SK-N-MC (cell line): Measurements from ENCODE around the gene HBEGF.

Source experiments
- EZH2 ChIP-seq: fragments of 200-600 bp; sonication (generic); IDR thresholded peaks from one replicate; pipeline ENCODE4 v1.6.1; 2017; ENCODE audit warnings: antibody characterized with exemption
- POLR2AphosphoS5 ChIP-seq: IDR thresholded peaks from 2 replicates; pipeline ENCODE4 v1.6.1; 2012; ENCODE audit warnings: mild to moderate bottlenecking, low read depth, low read length, borderline replicate concordance

DNA sequence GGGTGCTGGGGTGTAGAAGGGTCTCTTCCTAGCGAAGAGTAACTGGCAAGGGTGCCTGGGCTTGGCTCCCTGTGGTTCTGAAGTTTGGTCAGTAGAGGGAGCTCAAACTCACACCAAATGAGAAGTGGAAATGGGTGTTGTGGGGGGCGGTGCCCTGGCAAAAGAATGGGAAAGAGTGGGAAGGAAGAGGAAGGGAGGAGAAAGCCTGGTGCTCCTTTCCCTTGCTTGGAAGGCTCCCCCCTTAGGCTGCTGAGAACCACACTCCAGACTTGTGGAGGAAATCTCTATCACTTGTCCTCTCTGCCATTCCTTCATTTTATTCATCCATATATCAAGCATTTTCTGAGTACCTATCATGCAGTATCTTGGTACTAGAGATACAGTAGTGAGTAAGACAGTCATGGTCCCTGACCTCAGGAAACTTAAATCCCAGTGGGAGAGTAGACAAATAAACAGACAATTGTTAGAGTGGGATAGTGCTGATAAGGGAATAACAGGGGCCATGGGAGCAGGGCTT is 26.6 kb upstream of the HBEGF start:
- TF ChIP-seq POLR2AphosphoS5 (no peak), EZH2 (no peak)
